Measurements from ENCODE around the gene ADAMTS17.
"Not testable (repeated sequence)": the region's sequence is repeated elsewhere in the genome, so short reads cannot be mapped to it uniquely, and the experiment has no call there.

The ADAMTS17 gene

DNA sequence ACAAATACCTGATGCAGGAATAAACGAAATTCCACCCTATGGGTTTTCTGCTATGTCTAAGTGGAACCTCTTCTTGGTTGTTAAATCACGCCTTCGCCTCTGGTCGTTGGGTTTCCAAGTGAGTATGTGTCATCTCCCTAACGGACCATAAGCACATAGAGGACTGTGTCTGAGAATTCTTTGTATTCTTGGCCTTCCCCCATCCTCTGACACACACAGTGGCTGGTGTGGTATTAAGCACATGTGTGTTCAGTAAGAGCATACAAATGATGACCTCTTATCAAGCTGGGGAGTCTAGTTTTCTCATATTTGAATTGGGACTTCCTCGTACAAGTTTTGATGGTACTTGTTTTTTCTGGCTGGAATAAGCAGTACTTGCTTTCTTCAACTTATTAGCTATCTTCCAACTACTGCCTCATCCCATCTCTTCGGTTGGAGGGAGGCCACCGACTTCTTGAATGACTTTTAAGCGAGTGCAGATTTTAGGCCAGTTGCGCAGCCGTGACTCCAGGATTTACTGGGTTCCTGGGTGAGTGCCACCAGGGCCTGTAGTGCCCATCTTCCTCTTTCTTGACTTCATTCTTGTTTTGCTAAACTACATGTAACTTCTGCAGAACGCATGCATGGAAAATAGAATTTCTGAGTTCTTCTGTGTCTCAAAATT lies 240.2 kb downstream of the ADAMTS17 start:
- DNase-seq = no peak

- no peak for DNase-seq
These were observed 240.8 kb downstream of the ADAMTS17 start for GRCh38 chr15:100100926-100101325.

- DNase-seq = no peak
These were observed 241.8 kb downstream of the ADAMTS17 start for GRCh38 chr15:100099976-100100375.

GRCh38 chr15:100098705-100099104 lies 243.1 kb downstream of the ADAMTS17 start:
- DNase-seq = no peak

DNA sequence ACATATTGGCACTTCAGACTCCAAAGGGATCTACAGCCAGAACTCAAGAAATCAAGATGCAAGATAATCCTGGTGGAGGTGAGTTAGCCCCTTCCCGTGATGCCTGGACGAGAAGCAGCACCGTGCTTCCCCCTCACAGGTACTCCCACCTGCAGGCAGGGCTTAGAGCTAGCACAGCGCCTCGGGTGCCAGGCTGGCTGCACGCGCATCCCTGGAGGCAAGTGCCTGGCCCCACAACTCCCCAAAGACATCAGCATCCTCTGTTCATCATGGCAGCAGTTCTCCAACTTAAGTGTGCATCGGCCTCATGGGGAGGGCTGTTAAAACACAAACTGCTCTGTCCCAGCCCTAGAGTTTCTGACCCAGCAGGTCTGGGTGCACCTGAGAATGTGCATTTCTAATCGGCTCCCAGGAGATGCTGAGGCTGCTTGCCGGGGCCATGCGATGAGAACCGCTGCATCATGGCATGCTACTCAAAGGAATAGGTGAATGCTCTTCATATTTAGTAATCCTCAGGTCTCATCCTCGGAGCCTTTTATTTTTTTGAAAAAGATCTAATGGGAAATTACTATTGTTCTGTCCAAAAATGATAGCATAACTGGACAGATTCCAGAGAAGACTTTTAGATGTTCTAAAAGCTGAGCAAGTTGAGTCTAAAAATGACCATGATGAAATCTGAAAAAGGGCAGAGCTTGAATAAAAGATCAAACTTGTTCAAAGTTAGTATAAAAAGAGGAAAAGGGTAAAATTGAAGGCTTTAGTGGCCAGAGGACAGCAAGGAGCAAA lies 244.2 kb downstream of the ADAMTS17 start:
- no peak for DNase-seq

GRCh38 chr15:100096700-100097099 lies 245.1 kb downstream of the ADAMTS17 start:
- DNase-seq = no peak

GRCh38 chr15:100096248-100096600 lies 245.6 kb downstream of the ADAMTS17 start:
- DNase-seq = no peak

GRCh38 chr15:100095541-100096247 lies 246.1 kb downstream of the ADAMTS17 start:
- DNase-seq = no peak

- no peak for DNase-seq
These were observed 247.7 kb downstream of the ADAMTS17 start for GRCh38 chr15:100094127-100094510.

DNA sequence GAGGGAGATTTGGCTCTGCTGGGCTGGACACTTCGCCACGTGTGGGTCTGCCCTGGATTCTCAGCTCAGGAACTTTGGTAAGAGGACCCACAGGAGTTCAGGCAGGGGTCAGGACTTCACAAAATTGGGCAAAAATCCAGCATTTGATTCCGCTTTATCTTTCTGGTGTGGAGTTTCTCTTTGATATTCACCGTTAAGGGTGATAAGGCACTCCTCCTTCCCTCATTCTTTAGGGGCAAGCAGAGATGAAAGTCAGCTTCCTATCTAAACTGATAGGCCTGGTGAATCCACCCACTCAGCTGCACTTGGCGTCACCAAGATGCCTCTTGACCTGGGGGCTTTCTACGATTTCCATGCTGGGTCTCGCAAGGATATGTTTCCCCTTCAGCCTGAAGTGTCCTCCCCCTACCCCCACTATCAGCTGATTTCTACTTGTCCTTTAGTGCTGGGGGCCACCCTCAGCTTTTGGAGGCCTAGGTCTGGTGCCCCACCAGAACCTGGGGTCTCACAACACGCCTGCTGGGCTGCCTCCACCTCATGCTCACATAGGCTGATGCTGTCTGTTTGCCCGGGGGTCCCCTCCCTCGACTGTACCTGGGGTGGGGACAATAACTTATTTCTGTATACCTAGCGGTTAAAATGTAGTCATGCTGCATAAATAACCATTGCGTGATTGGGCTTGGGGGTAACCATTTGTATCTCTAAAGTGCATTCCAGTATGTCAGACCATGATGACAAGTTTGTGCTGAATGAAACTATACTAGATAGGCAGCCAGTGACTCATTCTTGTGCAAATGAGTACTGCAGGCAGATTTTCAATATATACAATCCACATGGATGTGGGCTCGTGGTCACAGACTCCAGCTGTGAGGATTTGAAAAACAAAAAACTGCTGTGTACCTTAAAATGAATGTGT lies 248.3 kb downstream of the ADAMTS17 start:
- no peak for DNase-seq

DNA sequence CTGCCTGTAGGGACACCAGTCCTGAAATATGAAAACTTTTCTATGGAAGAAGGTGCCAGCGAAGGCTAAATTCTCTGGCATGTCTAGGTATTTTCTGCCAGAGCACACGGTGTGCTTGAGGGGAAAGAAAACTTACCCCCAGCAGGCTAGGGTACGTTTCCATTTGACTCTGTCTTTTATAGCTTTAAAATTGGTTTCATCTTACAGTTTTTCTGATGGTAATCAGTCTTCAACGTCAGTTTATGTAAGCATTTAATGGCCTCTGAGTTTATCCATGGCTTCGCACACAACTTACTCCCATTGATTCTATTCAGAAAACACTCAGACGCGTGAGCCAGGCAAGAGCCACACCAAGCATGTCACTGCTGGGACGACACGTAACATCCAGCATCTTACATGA lies 249.7 kb downstream of the ADAMTS17 start:
- no peak for DNase-seq

DNA sequence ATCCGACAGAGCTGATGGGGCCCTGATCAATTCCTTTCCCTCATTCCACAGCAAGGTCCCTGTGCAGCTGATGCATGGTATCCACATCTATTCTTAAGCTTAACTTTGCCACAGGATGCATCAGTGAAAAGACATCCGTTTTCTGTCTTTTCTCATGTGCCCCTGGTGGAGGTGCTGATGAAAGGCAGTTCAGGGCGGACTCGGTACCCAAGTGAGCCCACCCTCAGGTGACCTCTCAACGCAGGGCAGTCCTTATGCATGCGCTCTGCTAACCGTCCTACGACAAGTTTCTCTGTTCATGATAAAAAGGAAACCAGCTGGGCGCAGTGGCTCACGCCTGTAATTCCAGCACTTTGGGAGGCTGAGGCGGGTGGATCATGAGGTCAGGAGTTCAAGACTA lies 251.4 kb downstream of the ADAMTS17 start:
- no peak for DNase-seq

DNA sequence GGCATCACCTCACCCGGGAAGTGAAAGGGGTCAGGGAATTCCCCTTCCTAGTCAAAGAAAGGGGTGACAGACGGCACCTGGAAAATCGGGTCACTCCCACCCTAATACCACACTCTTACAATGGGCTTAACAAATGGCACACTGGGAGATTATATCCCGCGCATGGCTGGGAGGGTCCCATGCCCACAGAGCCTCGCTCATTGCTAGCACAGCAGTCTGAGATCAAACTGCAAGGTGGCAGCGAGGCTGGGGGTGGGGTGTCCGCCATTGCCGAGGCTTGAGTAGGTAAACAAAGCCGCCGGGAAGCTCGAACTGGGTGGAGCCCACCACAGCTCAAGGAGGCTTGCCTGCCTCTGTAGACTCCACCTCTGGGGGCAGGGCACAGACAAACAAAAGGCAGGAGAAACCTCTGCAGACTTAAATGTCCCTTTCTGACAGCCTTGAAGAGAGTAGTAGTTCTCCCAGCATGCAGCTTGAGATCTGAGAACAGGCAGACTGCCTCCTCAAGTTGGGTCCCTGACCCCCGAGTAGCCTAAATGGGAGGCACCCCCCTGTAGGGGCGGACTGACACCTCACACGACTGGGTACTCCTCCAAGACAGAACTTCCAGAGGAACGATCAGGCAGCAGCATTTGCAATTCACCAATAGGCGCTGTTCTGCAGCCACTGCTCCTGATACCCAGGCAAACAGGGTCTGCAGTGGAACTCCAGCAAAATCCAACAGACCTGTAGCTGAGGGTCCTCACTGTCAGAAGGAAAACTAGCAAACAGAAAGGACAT lies 257.5 kb downstream of the ADAMTS17 start:
- not testable (repeated sequence) for DNase-seq

- no peak for DNase-seq
These were observed 258.2 kb downstream of the ADAMTS17 start for GRCh38 chr15:100083572-100083971.

- no peak for DNase-seq
These were observed 258.9 kb downstream of the ADAMTS17 start for GRCh38 chr15:100082761-100083402.

DNA sequence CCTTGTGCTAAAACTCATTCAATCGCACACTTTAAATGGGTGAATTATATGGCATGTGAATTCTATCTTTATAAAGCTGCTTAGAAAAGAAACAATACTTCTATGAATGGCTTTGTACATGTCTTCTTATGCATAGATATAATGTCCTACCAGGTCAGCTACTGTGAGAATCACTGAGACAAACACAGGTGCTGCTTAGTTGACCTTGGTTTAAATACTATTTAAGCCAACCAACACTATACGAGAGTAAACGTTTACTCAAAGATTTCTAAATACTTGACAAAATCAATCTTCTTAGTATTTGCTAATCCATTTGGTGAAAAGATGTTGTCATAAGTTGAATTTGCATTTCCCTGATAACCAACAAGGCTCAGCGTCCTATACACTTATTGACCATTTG lies 260.3 kb downstream of the ADAMTS17 start:
- no peak for DNase-seq

- DNase-seq = no peak
These were observed 263.1 kb downstream of the ADAMTS17 start for GRCh38 chr15:100078511-100079220.

DNA sequence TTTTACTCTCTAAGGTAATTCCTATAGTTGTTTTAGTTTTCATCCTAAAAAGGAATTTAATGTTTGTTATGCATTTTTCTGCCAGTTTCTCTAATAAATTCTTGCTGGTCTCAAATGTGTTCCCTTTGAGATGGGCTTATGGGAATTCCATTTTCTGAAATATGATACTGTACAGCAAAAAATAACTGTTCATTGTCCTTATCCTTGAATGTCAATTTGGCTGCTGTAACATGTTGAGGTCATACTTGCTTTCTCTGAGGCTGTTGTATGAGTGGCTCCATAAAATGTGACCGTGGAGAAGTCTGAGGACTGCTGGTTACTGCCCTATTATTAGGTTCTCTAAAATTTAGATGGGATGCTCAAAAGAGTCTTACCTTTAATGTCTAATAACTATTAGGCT lies 266.5 kb downstream of the ADAMTS17 start:
- DNase-seq = no peak

DNA sequence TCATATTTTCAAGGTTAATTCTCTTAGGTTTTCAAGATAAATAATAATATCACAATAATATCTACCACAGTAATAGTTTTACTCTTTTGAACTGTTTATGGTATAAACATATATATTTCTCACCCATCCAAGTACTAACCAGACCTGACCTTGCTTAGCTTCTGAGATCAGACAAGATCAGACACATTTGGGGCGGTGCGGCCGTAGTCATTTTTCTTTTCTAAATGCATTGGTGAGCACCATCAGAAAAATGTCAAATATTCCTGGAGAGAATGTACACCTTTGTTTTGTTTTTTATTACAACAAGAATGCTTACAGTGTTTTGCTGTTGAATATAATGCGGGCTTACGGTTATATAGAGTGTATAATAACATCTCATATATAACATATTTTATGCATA lies 267.8 kb downstream of the ADAMTS17 start:
- no peak for DNase-seq

DNA sequence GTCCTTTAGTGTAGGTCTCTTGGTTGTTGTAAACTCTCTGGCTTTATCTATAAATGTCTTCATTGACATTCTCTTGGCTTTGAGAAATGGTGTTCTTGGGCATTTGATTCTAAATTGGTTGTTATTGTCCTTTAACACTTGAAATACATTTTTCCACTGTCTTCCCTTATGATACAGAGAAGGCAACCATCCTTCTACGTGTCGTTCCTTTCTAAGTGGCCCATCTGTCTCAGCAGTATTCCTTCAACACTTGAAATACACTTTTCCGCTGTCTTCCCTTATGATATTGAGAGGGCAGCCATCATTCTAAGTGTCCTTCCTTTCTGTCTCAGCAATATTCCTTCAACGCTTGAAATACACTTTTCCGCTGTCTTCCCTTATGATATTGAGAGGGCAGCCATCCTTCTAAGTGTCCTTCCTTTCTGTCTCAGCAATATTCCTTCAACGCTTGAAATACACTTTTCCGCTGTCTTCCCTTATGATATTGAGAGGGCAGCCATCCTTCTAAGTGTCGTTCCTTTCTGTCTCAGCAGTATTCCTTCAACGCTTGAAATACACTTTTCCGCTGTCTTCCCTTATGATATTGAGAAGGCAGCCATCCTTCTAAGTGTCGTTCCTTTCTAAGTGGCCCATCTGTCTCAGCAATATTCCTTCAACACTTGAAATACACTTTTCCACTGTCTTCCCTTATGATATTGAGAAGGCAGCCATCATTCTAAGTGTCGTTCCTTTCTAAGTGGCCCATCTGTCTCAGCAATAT lies 275.1 kb downstream of the ADAMTS17 start:
- not testable (repeated sequence) for DNase-seq
